IMR-90 (cell line): ENCODE measurements around the gene SLC2A3. TPM values are rescaled to one million over a fixed set of nuclear protein-coding genes. Genes with fewer than 3 reads are reported as not detected.
"Not testable (repeated sequence)": the region's sequence is repeated elsewhere in the genome, so short reads cannot be mapped to it uniquely, and the experiment has no call there.

ENCODE experiments used
- ATAC-seq: fragments of 200-7000 bp; cut with Tn5 transposase; 2 replicates; pipeline ENCODE4 v1.9.1; 2020; ENCODE audit warnings: low read depth, mild to moderate bottlenecking, moderate library complexity
- BruUV-seq: library from RNA; stranded (reverse); fragments of 400-500 nt; replicated peaks from 2 replicates; lab custom pipeline; 2021; lab: Mats Ljungman, UMichigan
- CTCF ChIA-PET: fragments of 300-600 bp; formaldehyde crosslinking; extraction: SDS; loops from one replicate; lab custom pipeline; 2021; ENCODE audit warnings: antibody characterized with exemption; lab: Yijun Ruan, JAX
- POLR2A ChIA-PET: fragments of 300-600 bp; sonication (Branson Sonifier 250); formaldehyde crosslinking; loops from one replicate; lab custom pipeline; 2022; ENCODE audit warnings: antibody characterized with exemption; ENCODE audit not compliant: unreplicated experiment; lab: Charles Lee
- DNase-seq: peaks from one replicate; pipeline ENCODE4 v3.0.0; 2013
- H2AFZ ChIP-seq: replicated peaks from 2 replicates; pipeline ENCODE3; 2013; ENCODE audit warnings: low read length, mild to moderate bottlenecking; ENCODE audit not compliant: poor library complexity
- H2AK5ac ChIP-seq: 2 replicates; pipeline ENCODE4 v1.6.1; 2013; ENCODE audit warnings: low read depth, low read length, inconsistent platforms
- H2AK9ac ChIP-seq: replicated peaks from 2 replicates; pipeline ENCODE3; 2013; ENCODE audit warnings: mild to moderate bottlenecking, low read depth, low read length, moderate library complexity; ENCODE audit not compliant: poor library complexity
- H2BK120ac ChIP-seq: 2 replicates; pipeline ENCODE4 v1.6.1; 2013; ENCODE audit warnings: low read depth, low read length, inconsistent platforms
- H2BK15ac ChIP-seq: 3 replicates; pipeline ENCODE4 v1.6.1; 2013; ENCODE audit warnings: low read depth, low read length, inconsistent platforms
- H2BK20ac ChIP-seq: 2 replicates; pipeline ENCODE4 v1.6.1; 2013; ENCODE audit warnings: low read depth, mild to moderate bottlenecking, inconsistent platforms, low read length, moderate library complexity
- H2BK5ac ChIP-seq: 2 replicates; pipeline ENCODE4 v1.6.1; 2013; ENCODE audit warnings: mild to moderate bottlenecking, low read depth, low read length, inconsistent platforms; ENCODE audit not compliant: poor library complexity, severe bottlenecking
- H3K14ac ChIP-seq: replicated peaks from 2 replicates; pipeline ENCODE4 v1.6.1; 2013; ENCODE audit warnings: low read depth, low read length, inconsistent platforms
- H3K18ac ChIP-seq: 2 replicates; pipeline ENCODE4 v1.6.1; 2013; ENCODE audit warnings: low read depth, low read length, control low read depth
- H3K23ac ChIP-seq: 2 replicates; pipeline ENCODE4 v1.6.1; 2013; ENCODE audit warnings: low read depth, low read length, inconsistent platforms
- H3K27ac ChIP-seq: 2 replicates; pipeline ENCODE4 v1.5.1; 2013; ENCODE audit warnings: mild to moderate bottlenecking, control low read depth, low read length; ENCODE audit not compliant: insufficient read depth
- H3K27me3 ChIP-seq: 2 replicates; pipeline ENCODE4 v1.6.1; 2013; ENCODE audit warnings: low read length; ENCODE audit not compliant: control insufficient read depth, insufficient read depth
- H3K36me3 ChIP-seq: 2 replicates; pipeline ENCODE4 v1.6.1; 2013; ENCODE audit warnings: low read length, mixed read lengths; ENCODE audit not compliant: control insufficient read depth, insufficient read depth
- H3K4ac ChIP-seq: 2 replicates; pipeline ENCODE4 v1.6.1; 2013; ENCODE audit warnings: low read depth, low read length, inconsistent platforms
- H3K4me1 ChIP-seq: 2 replicates; pipeline ENCODE4 v1.6.1; 2013; ENCODE audit warnings: low read length, mixed read lengths; ENCODE audit not compliant: control insufficient read depth, insufficient read depth
- H3K4me2 ChIP-seq: 2 replicates; pipeline ENCODE4 v1.6.1; 2013; ENCODE audit warnings: low read depth, mild to moderate bottlenecking, control low read depth, low read length, moderate library complexity
- H3K4me3 ChIP-seq: 2 replicates; pipeline ENCODE4 v1.5.1; 2013; ENCODE audit warnings: low read depth, mild to moderate bottlenecking, control low read depth, low read length, moderate library complexity; ENCODE audit not compliant: insufficient read depth
- H3K56ac ChIP-seq: 2 replicates; pipeline ENCODE4 v1.6.1; 2013; ENCODE audit warnings: low read length, inconsistent platforms; ENCODE audit not compliant: insufficient read depth; ENCODE audit errors: extremely low read depth
- H3K79me1 ChIP-seq, 2 experiments: 2 replicates each; pipeline ENCODE4 v1.6.1; 2013; ENCODE audit warnings: low read length in 2 of 2, inconsistent platforms in 1 of 2, low read depth in 1 of 2
- H3K9ac ChIP-seq: 2 replicates; pipeline ENCODE4 v1.6.1; 2013; ENCODE audit warnings: low read depth, low read length, control low read depth
- H3K9me1 ChIP-seq: 2 replicates; pipeline ENCODE4 v1.6.1; 2013; ENCODE audit warnings: low read length, inconsistent platforms; ENCODE audit not compliant: insufficient read depth
- H3K9me3 ChIP-seq: 2 replicates; pipeline ENCODE4 v1.6.1; 2013; ENCODE audit warnings: low read length; ENCODE audit not compliant: control insufficient read depth, insufficient read depth
- H4K20me1 ChIP-seq: 2 replicates; pipeline ENCODE4 v1.6.1; 2013; ENCODE audit warnings: low read length, inconsistent platforms; ENCODE audit not compliant: insufficient read depth
- H4K5ac ChIP-seq: 2 replicates; pipeline ENCODE4 v1.6.1; 2013; ENCODE audit warnings: mild to moderate bottlenecking, low read depth, low read length, control low read depth
- H4K8ac ChIP-seq, 2 experiments: 2 replicates each; pipeline ENCODE4 v1.6.1; 2013; ENCODE audit warnings: low read depth in 2 of 2, low read length in 2 of 2, control low read depth in 1 of 2, inconsistent platforms in 1 of 2
- H4K91ac ChIP-seq: 2 replicates; pipeline ENCODE4 v1.6.1; 2013; ENCODE audit warnings: low read depth, low read length, inconsistent platforms; ENCODE audit not compliant: insufficient read depth
- WGBS, 2 experiments: methylation state at CpG; one replicate each; pipeline versions ENCODE4 v1.1.5 to v1.1.7; 2013; ENCODE audit warnings: missing lambda C conversion rate in 2 of 2; ENCODE audit not compliant: insufficient read length in 1 of 2; ENCODE audit errors: extremely low coverage in 2 of 2; 5-methylcytosine and 5-hydroxymethylcytosine counted together
- dilution Hi-C: fragments of 300-500 bp; cut with HindIII; formaldehyde crosslinking; loops from one replicate; pipeline ENCODE4 v1.14.3; 2018; ENCODE audit warnings: low sequenced_read_pairs; ENCODE audit not compliant: unreplicated experiment
- in situ Hi-C: fragments of 300-500 bp; cut with MboI; formaldehyde crosslinking; loops from 3 replicates; pipeline ENCODE4 v1.14.3; 2019; ENCODE audit warnings: low sequenced_read_pairs, inconsistent platforms, mixed read lengths
- intact Hi-C: fragments of 100-400 bp; cut with micrococcal nuclease; formaldehyde crosslinking; loops from 2 replicates; pipeline ENCODE4 v1.10.0; 2022
- polyA plus RNA-seq, 3 experiments: library from polyadenylated mRNA; depleted of rRNA; stranded (reverse); fragments of >200 nt; gene quantifications; 2 replicates each; pipeline ENCODE4 v1.2.3, GENCODE V29; 2012; ENCODE audit warnings: low replicate concordance in 1 of 3
- total RNA-seq: library from RNA; depleted of rRNA; stranded (reverse); fragments of >200 nt; gene quantifications from 2 replicates; pipeline ENCODE4 v1.2.3, GENCODE V29; 2012

SLC2A3 gene
- total and polyA plus RNA-seq, 2 of the 4 experiments (the other 2 are of a cell fraction), result 46.1 to 54.8 TPM

DNA sequence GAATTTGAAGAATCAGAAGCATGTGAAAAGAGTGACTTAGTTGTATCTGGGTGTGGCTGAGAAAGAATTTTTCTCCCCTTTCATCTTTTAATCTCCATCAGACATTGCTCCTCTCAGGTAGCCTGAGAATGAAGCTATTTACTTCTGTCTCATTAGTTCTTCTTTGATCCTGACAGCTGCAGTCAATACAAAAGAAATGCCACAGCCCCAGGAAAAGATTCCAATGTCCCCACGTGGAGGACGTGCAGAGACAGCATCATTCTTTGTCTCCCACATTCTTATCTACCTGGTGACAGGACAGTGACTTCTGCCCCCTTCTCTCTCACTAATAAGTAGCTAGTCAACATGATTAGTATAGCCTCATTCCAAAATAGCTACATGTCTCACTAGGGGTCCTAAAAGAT lies 46.3 kb upstream of the SLC2A3 start:
- H3K27me3 ChIP-seq, H3K9me3 ChIP-seq, H2AFZ ChIP-seq, H2AK9ac ChIP-seq, H3K4me3 ChIP-seq, H3K4ac ChIP-seq, intact Hi-C loops, H3K9ac ChIP-seq, in situ Hi-C loops, H4K91ac ChIP-seq, H2BK20ac ChIP-seq, H2BK120ac ChIP-seq, H3K14ac ChIP-seq, H4K5ac ChIP-seq, H2BK5ac ChIP-seq, H3K27ac ChIP-seq, ATAC-seq, H3K4me1 ChIP-seq, CTCF ChIA-PET, H2AK5ac ChIP-seq, H3K79me1 ChIP-seq, BruUV-seq, H3K4me2 ChIP-seq, POLR2A ChIA-PET, DNase-seq, H3K23ac ChIP-seq, H3K56ac ChIP-seq, H2BK15ac ChIP-seq, H3K36me3 ChIP-seq, H4K20me1 ChIP-seq, H3K9me1 ChIP-seq, H4K8ac ChIP-seq, dilution Hi-C loops, H3K18ac ChIP-seq: not testable (repeated sequence)
- WGBS, 2 experiments, result no CpG with 5 or more reads among the region's 2 CpGs
